Stimulated activated CD4-positive, alpha-beta T cell treated with anti-CD3 and anti-CD28 coated beads, Interleukin-1b, Interleukin-23, amount 100 ng/mL, for 4 hours (primary cell): ENCODE measurements around the gene MPEG1.

Experiments
- DNase-seq, 2 donors: peaks; one replicate each; pipeline ENCODE4 v3.0.0-alpha.2; 2020; ENCODE audit warnings: low read depth in 2 of 2

Gene MPEG1

DNA sequence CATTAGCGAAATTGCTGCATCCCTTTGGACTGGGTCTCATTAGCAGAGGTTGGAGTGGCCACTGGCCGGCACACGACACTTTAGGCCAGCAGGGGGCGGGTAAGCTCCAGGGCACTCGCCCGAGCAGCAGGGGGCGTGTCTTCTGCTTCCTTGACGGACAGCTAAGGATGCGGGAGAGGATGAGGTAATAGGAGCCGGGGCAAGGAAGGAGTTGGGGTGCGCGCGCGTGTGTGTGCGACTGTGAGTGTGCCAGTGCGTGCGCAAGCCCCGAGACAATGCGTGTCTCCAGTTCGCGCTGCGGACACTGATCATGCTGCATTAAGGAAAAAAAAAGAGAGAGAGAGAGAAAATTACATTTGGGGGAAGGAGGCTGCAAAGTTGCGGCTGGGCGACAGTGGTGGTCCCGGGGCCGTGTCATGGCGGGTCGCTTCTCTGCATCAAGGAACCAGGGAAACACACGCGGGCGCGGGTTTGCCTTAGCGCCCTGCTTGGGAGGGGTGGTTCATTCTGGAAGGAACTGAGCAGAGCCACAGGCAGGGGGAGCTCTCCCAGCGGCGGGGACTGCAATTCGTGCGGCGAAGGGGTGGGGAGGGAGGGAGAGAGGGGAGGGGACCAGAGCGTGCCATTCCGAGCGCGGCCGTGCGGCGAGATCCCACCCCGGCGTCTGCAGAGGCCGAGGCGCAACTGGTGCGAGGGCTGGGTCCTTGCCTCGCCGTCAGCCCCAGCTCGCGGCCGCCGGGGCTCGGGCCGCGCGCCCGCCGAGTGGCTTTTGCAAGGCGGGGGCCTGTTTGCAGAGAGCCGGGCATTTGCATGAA lies 41.0 kb downstream of the MPEG1 start, which contains the start of gene DTX4:
TSS of gene DTX4 (plus strand) at position 625 of the 815 bp plus-strand sequence. CDS start 464 bp downstream, outside the sequence.
- DNase-seq: peak; percentile 81 to 85

DNA sequence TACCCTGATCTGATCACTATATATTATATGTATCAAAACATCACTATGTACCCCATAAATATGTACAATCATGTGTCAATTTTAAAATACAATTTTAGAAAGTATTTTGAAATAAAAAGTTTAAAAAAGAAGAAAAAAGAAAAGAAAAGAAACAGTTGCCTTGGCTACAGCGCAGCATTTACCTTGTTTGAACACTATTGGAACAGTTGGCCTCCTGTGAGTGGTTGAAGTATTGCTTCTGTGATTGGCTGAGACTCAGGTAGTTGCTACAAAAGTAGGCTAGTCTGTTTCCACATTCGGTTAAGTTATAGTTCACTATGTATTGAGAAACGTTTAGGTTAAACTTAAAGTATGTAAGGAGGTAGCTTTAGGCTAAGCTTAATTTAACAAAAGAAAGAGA lies 48.7 kb downstream of the MPEG1 start:
- DNase-seq: no peak
